HT-29 (cell line): Measurements from ENCODE around the gene CLDN5. TPM values are rescaled to one million over a fixed set of nuclear protein-coding genes. Genes with fewer than 3 reads are reported as not detected.
"Not testable (repeated sequence)": the region's sequence is repeated elsewhere in the genome, so short reads cannot be mapped to it uniquely, and the experiment has no call there.

Source experiments
- DNase-seq: peaks from one replicate; pipeline ENCODE4 v3.0.0-alpha.2; 2015; ENCODE audit warnings: low spot score
- total RNA-seq: library from RNA; depleted of rRNA; stranded (reverse); fragments of >200 nt; shearing (Covaris generic); gene quantifications from 2 replicates; pipeline ENCODE4 v1.2.3, GENCODE V29; 2014

CLDN5 gene
- total RNA-seq, 1 experiment from 2014 or later, result not detected

DNA sequence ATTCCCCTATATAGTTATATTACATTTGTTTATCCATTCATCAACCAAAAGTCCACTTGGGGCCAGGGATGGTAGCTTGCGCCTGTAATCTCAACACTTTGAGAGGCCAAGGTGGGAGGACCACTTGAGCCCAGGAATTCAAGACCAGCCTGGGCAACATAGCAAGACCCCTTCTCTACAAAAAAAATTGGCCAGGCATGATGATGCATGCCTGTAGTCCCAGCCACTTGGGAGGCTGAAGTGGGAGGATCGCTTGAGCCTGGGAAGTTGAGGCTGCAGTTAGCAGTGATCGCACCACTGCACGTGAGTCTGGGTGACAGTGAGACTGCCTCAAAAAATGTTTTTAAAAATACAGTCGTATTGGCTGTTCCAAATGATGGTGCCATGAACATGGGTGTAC is 24.2 kb upstream of the CLDN5 start:
- DNase-seq, result not testable (repeated sequence)

DNA sequence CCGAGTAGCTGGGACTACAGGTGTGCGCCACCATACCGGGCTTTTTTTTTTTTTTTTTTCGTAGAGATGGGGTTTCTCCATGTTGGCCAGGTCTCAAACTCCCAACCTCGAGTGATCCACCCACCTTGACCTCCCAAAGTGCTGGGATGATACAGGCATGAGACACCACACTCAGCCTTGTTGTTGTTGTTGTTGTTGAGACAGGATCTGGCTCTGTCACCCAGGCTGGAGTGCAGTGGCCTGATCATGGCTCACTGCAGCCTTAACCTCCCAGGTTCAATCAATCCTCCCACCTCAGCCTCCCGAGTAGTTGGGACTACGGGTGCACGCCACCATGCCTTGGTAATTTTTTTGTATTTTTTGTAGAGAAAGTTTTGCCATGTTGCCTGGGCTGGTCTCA is 23.4 kb upstream of the CLDN5 start:
- no peak for DNase-seq

DNA sequence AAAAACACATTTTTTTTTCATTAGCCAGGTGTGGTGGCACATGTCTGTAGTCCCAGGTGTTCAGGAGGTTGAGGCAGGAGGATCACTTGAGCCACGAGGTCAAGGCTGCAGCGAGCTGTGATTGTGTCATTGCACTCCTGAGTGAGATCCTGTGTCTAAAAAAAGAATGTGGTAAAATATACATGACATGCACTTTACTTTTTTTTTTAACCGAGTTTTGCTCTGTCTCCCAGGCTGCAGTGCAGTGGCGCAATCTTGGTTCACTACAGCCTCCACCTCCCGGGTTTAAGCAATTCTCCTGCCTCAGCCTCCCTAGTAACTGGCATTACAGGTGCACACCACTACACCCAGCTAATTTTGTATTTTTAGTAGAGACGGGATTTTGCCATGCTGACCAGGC is 22.5 kb upstream of the CLDN5 start:
- DNase-seq, result no peak

DNA sequence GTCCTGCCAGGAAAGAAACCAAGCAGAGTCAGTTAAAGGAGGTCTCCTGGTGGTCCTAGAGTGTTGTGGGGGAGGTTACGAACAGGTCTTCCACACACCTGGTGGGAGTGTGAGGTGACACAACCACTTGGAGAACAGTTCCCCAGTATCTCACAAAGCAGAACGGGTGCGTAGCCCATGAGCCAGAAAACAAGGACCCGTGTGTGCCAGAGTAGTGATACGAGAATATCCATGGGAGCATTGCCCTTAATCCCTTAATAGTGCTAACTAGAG is 21.7 kb upstream of the CLDN5 start:
- no peak for DNase-seq

DNA sequence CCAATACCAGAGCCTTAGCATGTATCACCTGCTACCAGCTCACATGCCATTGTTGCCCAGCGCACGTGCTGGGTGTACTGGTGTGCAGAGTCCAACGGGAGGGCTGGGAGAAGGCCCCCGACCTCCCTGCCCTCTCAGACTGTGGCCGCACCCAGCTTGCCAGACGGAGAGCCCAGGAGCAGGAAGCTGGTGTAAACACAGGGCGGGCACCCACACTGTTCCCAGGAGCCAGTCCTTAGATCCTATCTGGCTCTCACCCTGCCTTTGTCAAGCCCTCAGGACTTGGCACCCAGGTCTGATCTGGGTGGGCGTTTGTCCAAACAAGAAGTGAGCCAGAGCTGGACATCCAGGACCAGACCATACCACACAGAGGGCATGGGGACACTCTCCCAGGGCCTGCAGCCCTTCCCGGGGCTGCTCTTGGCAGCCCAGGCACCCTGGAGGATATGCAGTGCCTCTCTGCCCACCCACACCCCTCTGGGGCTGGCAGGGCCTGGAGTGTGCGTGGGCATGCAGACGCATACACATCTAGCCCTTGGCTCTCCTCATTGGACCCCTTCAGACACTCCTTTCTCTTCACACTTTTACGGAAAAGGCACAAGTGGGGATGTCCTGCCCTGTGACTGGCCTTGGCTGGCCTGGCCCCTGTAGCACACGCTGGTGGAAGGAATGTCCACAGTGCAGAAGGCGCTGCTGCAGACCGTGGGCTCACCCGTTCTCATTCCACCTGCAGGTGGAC is 19.9 kb upstream of the CLDN5 start:
- no peak for DNase-seq

DNA sequence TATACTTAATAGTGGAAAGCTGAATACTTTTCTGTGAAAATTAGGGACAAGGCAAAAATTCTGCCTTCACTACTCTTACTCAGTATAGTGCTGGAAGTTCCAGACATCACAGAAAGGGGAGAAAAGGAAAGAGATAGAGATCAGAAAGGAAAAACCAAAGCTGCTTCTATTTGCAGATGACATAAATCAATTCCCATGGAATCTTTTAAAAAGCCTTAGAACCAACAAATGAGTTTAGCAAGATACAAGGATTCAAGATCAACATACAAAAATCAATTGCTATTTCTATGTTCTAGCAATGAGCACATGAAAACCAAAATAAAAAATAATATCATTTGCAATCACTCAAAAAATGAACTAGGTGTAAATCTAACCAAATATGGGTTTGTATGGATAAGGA is 16.2 kb upstream of the CLDN5 start:
- DNase-seq, result no peak

DNA sequence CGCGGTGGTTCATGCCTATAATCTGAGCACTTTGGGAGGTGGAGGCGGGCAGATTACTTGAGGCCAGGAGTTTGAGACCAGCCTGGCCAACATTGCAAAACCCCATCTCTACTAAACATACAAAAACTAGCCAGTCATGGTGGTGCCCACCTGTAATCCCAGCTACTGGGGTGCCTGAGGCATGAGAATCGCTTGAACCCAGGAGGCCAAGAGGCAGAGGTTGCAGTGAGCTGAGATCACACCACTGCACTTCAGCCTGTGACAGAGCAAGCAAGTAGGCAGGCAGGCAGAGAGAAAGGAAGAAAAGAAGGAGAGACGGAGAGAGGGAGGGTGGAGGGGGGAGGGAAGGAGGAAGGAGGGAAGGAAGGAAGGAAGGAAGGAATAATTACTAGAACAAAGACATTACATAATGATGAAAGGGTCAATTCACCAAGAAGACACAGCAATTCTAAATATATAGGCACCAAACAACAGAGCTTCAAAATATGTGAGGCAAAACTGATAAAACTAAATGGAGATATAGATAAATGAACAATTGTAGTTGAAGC is 13.8 kb upstream of the CLDN5 start:
- no peak for DNase-seq

DNA sequence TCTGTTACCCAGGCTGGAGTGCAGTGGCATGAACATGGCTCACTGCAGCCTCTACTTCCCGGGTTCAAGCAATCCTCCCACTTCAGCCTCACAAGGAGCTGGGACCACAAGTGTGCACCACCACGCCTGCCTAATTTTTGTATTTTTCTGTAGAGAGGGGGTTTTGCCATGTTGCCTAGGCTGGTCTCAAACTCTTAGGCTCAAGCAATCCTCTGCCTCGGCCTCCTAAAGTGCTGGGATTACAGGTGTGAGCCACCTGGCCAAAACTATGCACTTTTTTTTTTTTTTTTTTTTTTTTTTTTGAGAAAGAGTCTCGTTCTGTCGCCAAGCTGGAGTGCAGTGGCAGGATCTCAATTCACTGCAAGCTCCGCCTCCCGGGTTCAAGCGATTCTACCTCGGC is 12.4 kb upstream of the CLDN5 start:
- DNase-seq, result no peak

DNA sequence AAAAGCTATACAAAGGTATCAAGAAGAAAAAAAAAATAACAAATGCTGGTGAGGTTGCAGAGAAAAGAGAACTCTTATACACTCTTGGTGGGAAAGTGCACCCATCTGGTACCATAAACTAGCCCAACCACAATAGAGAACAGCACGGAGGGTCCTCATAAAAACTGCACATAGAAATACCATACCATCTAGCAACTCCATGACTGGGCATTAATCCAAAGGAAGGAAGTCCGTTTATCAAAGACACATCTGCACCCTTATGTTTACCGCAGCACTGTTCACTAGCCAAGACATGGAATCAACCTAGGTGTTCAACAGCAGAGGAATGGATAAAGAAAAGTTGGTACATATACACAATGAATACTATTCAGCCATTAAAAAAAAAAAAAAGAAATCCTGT is 10.8 kb upstream of the CLDN5 start:
- DNase-seq, result no peak

DNA sequence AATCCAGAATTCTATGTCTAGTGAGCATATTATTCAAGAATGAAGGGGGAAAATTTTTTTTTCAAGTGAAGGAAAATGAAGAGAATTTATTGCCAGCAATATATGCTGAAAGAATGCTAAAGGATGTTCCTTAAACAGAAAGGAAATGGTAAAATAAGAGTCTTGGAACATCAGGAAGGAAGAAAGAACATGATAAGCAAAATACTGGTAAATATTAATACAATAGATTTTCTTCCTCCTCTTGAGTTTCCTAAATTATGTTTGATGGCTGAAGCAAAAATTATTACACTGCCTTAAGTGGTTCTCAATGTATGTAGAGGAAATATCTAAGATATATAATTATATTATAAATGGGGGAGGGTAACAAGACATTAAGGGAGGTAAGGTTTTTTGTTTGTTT is 9.6 kb upstream of the CLDN5 start:
- no peak for DNase-seq

DNA sequence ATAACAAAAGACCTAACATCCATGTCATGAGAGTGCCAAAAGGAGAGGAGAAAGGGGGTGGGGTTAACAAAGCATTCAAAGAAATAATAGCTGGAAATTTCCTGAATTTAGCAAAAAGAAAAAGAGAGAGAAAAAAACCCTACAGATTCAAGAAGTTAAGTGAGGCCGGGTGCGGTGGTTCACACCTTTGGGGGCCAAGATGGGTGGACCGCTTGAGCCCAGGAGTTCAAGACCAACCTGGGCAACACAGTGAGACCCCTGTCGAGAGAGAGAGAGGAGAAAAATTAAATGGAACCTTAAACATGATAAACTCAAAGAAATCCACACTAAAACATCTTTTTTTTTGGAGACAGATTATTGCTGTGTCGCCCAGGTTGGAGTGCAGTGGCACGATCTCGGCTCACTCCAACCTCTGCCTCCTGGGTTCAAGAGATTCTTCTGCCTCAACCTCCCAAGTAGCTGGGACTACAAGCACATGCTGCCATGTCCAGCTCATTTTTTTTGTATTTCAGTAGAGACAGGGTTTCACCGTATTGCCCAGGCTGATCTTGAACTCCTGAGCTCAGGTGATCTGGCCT is 8.9 kb upstream of the CLDN5 start:
- no peak for DNase-seq

DNA sequence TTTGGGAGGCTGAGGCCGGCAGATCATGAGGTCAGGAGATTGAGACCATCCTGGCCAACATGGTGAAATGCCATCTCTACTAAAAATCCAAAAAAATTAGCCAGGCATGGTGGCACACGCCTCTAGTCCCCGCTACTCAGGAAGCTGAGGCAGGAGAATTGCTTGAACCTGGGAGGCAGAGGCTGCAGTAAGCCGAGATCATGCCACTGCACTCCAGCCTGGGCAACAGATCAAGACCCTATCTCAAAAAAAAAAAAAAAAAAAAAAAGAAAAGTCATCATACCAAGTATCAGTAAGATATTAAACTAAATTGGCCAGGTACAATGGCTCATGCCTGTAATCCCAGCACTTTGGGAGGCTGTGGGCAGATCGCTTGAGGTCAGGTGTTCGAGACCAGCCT is 7.1 kb upstream of the CLDN5 start:
- DNase-seq, result not testable (repeated sequence)

DNA sequence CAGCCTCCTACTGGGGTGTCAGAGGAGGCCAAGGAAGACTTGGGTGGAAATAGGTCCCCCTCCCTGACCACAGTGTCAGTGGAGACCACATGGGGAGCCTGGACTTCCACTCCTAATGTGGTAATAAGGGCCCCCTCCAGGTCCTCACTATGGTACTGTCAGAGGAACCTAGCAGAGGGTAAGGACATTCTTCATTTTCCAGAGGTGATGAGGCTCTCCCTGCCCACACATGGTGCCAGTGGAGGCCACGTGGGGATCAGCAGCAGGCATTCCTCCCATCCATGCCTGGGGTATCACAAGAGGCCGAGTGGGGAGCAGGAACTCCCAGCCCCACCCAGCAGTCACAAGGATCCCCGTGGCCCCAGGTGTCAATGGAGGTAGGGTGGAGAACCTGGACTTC is 6.5 kb upstream of the CLDN5 start:
- no peak for DNase-seq

DNA sequence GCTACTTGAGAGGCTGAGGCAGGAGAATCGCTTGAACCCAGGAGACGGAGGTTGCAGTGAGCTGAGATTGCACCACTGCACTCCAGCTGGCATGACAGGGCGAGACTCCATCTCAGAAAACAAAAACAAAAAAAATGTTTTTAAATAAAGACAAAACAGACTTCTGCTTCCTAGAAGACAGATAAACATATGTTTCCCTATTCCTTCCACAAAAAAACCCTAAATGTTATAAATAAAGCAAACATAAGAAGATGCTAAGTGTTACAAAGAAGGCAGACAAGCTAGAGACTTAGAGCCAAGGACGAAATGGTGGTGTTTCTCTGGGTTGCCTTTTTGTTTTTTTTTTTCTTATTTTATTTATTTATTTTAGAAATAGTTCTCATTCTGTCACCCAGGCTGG is 5.6 kb upstream of the CLDN5 start:
- DNase-seq, result no peak

DNA sequence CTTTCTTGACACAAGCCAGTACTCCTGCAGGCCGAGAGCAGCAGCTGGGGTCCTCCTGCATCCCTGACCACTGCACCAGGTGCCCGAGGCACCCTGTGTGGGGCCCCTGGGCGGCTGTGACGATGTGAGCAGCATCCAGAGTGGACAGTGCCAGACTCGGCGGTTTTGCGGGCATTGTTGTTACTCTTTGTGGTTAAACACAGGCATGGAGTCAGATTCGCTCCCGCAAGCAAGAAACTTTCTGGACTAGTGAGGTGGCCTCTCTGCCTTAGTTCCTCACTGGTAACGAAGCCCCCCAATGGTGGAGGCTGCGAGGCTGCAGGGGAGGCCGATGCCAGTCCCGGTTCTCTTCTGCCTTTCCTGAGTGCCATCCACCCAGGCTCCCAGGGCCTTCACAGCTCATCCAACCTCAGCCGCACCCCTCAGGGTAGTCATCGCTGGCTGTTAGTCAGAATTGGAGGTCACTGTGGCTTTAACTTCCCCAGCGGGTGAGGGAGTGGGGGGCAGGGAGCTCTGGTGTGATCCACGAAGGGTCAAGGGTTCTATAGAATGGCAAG is 3.7 kb upstream of the CLDN5 start:
- DNase-seq, result no peak

DNA sequence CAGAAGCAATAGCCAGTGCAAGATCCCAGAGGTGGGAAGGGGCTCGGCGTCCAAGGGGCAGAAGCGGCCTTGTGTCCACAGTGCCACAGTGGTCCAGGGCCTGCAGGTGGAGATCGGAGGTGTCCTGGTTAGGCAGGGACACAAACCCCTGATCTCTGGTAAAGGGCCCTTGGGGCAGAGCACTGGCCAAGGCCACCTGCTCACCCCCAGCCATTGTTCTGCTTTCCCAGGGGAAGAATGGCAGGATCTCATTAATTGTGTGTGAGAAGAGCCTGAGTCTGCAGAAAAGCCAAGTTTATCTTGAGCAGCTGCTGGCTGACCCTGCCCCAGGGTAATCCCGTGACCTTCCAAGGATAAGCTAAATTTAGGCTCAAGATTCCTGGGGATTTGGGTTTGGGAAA is 3.1 kb upstream of the CLDN5 start:
- no peak for DNase-seq

DNA sequence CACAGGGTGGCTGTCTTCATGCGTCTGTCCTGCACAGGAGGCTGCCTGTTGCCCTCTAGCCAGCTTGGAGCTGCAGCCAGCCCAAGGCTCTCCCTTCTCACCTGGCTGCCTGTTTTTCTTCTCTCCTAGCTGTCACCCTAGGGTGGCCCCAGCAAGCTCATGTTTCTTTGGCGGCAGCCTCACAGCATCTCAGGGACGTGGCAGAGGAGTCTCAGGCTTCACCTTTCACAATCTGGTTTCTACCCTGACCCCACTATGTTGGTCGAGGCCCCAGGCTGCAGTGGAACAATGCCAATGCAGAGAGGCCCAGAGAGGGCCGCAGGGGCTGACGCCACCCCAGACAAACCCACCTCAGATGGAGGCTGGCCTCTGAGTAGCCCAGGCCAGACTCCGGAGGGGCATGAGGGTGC is 2.5 kb upstream of the CLDN5 start:
- DNase-seq, result no peak

DNA sequence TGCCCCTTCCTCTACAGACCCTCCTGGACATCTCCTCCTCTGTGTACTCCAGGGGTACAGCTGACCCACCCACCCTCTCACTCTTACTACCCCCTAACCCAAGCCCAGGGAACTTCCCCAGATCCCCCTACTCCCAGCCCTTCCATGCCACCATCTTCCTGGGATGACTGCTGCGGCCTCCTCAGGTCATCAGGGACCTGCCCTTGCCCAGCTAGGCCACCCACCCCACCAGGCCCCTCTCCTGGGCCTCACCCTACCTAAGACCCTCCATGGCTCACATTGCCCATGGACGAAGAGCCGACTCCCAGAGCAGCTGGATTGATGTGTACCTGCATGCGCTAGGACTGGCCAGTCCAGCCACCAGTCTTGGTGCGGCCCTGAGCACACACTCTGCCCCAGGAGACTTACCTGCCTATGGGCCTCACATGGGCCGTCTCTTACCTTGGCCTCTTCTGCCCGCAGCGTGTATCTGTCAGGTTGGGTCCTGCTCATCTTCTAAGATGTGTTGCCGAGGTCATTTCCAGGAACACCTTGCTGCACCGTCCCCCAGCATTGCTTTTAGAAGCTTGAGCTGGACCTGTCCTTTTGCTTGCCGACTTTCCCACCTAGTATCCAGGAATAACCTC is 2.0 kb upstream of the CLDN5 start:
- DNase-seq, result no peak

DNA sequence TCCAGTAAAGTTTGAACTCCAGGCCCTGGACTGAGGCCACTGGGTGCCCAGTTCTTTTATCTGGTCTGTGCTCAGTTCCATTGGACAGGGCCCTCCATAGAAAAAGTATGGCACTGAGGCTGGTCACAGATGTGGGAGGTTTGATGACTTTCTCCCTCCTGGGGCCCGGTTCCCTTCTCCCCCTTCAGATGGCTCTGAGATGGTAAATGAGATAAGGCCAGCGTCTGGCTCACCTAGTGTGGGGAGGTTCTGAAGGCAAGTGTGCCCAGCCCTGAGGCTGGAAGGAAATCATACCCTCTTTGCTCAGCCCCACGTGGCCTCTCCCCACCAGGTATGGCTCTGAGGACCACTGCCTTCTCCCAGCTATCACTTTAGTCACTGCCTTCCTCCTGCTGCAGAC is 1.5 kb upstream of the CLDN5 start:
- no peak for DNase-seq

DNA sequence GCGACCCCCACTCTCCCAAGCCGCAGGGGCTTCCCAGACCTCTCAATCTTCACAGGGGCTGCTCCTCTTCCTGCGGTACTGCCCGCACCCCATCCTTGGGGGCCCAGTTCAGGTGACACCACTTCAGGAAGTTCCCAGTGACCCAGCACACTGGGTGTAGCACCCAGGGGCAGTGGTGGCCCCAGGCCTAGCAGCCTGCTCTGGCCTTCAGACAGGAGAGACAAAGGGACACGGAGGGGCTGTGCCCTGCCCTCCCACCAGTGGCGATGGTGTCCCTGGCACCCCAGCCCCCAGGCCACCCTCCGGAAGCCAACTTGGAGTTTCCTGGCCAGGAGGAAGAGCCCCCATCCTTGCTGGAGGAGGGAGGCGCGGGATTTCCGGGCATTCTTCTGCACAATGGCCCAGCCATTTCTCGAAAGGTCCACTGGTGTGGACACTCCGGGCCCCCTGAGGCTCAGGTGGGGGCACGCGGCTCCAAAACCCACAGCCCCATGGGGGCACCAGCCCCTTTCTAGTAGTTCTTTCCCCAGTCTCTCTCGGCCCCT is 978 bp upstream of the CLDN5 start:
- no peak for DNase-seq

DNA sequence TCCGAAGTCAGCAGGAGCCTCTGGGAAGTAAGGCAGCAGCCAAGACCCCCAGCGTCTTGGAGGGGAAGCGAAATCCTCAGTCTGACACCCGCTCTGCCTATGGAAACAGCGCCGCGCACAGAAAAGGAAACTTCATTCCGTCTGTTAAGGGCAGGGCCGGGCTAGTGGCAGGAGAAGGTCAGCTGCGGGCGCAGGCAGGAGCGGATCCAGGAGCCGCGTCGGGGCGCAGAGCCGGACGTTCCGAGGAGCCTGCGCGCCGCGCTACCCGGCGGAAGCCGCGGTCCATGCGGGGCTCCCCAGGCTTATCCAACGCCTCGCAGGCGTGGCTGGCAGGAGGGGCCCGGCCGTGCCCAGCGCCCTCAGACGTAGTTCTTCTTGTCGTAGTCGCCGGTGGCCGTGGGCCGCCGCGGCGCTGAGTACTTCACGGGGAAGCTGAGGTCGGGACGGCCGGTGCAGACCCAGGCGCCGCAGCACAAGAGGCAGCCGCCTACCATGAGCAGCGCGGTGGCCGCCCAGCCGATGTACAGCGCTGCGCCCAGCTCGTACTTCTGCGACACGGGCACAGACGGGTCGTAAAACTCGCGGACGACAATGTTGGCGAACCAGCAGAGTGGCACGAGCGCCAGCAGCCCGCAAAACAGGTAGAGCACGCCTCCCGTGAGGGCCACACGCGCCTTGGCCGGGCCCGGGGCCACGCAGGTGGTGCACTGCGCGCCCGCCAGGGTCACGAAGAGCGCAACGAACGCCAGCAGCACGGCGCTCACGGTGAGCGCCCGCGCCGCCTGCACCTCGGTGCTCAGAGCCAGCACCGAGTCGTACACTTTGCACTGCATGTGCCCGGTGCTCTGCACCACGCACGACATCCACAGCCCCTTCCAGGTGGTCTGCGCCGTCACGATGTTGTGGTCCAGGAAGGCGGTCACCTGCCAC is 705 bp downstream of the CLDN5 start:
- no peak for DNase-seq

DNA sequence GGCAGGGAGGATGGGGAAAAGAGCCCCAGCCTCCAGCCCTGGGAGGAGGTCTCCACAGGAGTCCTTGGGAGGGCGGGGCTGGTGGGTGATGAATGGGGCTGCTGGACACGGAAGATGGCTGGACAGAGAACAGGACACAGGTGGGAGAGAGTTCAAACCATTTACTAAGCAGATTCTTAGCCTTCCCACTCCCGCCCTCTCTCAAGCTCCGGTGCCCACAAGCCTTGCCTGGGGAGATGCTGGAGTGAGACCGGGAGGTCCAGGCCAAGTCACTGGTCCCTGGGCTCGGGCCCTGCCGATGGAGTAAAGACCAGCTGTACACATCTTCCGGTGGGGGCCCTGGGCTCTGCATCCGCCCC is 1.4 kb downstream of the CLDN5 start:
- no peak for DNase-seq
